GM12875 (cell line): Measurements from ENCODE around the gene CCDC8.
"Not testable (repeated sequence)": the region's sequence is repeated elsewhere in the genome, so short reads cannot be mapped to it uniquely, and the experiment has no call there.

Experiments
- H3K4me3 ChIP-seq: one replicate; pipeline ENCODE4 v1.5.1; 2011; ENCODE audit warnings: low read depth, low read length, control low read depth
- TF ChIP-seq, protein P1 (sequence below): IDR thresholded peaks from 2 replicates; pipeline ENCODE4 v1.5.1; 2011; ENCODE audit warnings: low read depth, mild to moderate bottlenecking, control low read depth, inconsistent platforms, low read length, moderate library complexity, borderline replicate concordance; ENCODE audit not compliant: insufficient read depth

CCDC8 gene

DNA sequence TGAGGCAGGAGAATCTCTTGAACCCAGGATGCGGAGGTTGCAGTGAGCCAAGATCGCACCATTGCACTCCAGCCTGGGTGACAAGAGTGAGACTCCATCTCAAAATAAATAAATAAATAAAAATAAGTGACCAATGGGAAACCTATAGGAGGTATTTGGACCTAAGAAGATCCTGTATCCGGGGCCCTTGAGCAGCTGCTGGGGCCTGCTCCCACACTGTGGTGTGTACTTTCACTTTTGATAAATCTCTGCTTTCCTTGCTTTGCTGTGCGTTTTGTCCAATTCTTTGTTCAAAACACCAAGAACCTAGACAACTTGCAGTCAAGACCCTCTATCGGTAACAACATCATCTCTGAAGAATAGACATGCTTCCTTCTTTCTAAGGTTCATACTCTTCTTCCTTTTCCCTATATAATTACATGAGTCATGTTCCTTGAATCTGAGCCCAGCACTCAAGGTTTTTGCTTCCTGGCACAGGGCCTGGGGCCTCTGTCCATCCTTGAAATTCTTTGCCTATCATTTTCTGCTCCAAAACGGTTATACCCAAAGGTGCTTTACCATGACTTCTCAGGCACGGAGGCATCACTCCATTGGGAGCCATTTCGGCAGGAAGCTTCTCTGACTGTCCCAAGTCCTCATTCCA lies 29.6 kb upstream of the CCDC8 start:
- TF ChIP-seq, protein P1, sequence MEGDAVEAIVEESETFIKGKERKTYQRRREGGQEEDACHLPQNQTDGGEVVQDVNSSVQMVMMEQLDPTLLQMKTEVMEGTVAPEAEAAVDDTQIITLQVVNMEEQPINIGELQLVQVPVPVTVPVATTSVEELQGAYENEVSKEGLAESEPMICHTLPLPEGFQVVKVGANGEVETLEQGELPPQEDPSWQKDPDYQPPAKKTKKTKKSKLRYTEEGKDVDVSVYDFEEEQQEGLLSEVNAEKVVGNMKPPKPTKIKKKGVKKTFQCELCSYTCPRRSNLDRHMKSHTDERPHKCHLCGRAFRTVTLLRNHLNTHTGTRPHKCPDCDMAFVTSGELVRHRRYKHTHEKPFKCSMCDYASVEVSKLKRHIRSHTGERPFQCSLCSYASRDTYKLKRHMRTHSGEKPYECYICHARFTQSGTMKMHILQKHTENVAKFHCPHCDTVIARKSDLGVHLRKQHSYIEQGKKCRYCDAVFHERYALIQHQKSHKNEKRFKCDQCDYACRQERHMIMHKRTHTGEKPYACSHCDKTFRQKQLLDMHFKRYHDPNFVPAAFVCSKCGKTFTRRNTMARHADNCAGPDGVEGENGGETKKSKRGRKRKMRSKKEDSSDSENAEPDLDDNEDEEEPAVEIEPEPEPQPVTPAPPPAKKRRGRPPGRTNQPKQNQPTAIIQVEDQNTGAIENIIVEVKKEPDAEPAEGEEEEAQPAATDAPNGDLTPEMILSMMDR: no peak
- no peak overlapping the region for H3K4me3 ChIP-seq

DNA sequence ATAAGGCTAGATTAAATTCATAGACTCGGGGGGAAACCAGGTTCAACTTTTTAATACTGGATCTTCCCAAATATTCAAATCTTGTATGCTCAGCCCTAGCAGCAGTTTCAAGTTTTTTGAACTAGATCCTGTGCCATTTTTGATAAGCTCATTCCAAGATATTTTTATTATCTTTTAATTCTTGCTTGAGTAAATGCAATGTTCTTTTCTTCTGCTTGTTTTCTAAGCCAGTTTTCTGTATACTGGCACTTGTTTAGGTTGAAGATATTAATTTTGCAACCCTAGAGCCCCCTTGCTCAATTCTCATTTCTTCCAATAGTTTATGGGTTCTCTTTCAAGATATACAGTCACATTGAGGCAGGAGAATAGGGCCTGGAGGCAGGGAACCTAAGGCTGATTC lies 28.5 kb upstream of the CCDC8 start:
- H3K4me3 ChIP-seq: no peak overlapping the region
- TF ChIP-seq, protein P1: no peak

DNA sequence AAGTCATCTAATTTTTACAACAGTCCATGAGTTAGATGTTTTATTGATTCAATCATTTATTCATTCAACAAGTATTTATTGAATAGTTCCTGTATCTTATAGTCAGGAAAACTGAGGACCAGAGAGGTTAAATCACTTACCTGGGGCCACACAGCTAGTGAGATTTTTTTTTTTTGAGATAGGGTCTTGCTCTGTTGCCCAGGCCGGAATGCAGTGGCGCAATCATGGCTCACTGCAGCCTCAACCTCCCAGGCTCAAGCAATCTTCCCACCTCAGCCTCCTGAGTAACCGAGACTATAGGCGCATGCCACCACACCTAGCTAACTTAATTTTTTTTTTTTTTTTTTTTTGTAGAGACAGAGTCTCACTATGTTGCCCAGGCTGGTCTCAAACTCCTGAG lies 22.3 kb upstream of the CCDC8 start:
- H3K4me3 ChIP-seq: not testable (repeated sequence)

DNA sequence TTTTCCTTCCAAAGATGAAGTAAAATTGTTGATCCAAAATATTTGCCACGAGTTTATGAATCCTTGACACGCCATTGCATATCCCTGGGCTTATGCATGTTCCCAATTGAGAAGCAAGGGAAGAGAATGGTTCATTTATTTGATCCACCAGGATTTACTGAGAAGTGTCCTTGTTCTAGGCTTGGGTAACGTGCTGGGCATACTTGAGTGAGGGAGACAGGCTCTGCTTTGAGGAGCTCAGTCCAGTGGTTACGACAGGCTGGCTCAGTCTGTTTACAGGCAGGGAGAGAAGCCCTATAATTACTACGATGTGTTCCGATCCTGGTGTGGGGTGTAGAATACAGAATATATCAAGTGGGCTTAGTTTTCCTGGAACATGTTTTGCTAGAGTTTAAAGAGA lies 21.6 kb upstream of the CCDC8 start:
- no peak overlapping the region for H3K4me3 ChIP-seq
- TF ChIP-seq, protein P1: no peak

DNA sequence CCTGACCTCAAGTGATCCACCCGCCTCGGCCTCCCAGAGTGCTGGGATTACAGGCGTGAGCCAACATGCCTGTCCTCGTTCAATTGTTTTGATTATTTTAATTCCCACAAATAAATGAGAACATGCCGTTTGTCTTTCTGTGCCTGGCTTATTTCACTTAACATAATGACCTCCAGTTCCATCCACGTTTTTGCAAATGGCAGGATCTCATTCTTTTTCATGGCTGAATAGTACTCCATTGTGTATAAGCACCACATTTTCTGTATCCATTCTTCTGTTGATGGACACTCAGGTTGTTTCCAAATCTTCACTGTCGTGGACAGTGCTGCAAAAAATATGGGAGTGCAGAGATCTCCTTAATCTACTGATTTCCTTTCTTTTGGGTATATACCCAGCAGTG lies 20.1 kb upstream of the CCDC8 start:
- H3K4me3 ChIP-seq: not testable (repeated sequence)

DNA sequence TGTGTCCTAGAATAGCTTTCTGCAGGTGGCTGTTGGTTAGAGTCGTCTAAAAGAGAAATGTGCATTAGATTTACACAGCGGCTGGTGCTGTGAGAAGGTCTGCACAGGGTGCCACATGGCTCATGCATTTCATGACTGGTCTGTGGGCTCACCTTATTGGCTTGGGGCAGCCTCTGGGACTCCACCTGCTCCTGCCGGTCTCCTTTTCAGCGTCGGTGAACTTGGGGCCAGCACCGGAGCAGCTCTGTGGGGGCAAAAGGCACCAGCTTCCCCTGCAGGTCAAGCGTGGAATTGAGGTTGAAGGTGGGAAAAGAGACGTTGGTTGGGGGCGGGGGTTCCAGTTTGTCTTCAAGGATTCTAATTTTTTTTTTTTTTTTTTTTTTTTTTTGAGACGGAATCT lies 18.5 kb upstream of the CCDC8 start:
- no peak overlapping the region for H3K4me3 ChIP-seq
- TF ChIP-seq, protein P1: peak; percentile 18; the same call in 1 of the 2 replicates

DNA sequence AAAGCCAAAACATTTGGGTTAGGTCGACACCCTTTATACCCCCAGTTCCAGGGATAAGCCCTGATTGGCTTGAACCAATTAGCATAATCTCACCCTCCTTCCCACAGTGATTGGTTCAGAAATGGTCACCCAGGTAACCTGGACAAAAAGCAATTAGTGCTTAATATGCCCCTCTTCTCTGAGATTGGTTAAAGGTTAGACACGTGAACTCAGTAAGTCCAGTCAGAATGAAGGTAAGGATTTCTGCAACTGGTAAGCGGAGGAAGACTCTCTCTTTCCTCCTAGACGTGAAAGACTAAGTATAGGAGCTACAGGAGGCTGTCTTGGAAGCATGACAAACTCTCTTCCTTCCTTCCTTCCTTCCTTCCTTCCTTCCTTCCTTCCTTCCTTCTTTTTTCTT lies 16.6 kb upstream of the CCDC8 start:
- TF ChIP-seq, protein P1: no peak
- no peak overlapping the region for H3K4me3 ChIP-seq

DNA sequence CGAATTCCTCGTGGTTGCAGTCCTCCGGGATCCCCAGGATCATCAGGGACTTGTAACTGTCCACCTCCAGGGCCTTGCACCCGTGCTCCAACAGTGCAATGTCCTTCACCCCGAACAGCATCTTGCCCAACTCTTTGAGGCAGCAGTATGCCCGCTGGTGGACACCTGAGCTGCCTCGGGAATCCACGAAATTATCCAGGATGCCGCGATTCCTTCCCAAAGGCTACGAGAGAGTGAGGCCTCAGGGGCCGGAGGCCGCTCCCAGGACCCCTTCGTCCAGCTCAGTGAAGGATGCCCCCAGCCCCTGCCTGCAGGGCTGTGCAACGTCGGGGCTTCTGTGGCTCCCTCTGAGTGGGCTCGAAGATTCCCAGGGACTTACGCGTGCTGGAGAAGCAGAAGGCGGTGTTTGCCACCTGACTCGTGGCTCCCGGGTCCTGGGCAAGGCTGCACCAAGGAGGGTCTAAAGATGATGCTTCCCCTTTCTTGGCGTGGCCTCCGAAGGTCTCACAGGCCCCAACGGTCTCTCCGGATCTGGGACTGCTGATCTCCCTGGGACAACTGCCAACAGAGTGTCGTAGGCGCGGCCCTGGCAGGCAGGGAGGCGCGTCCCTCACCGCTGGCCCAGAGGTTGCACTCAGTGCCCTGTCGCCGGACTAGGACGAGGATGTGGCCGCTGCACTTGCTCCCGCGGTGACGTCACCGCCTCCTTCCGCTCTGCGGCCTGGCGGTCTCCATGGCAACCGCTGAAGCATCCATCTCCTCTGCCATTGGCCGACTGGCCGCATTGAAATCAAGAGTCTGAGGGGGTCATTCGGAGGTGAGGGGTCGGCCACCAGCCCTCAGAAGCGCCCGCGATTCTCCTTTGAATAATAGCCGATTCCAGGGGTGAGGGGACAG lies 15.1 kb upstream of the CCDC8 start, which contains the start of gene PNMA8C:
PNMA8C (minus strand) TSS at position 698 of the 897 bp plus-strand sequence; CDS start at position 121, 577 bp downstream.
- no peak within 1 kb of the TSS for H3K4me3 ChIP-seq
- TF ChIP-seq, protein P1: no peak
